HG03039 (cell line): ENCODE measurements around the gene MANBA.

Source experiments
- ATAC-seq: cut with Tn5 transposase; IDR thresholded peaks from one replicate; pipeline ENCODE4 v1.9.1; 2021; ENCODE audit warnings: mild to moderate bottlenecking, moderate library complexity; ENCODE audit not compliant: unreplicated experiment

The MANBA gene

DNA sequence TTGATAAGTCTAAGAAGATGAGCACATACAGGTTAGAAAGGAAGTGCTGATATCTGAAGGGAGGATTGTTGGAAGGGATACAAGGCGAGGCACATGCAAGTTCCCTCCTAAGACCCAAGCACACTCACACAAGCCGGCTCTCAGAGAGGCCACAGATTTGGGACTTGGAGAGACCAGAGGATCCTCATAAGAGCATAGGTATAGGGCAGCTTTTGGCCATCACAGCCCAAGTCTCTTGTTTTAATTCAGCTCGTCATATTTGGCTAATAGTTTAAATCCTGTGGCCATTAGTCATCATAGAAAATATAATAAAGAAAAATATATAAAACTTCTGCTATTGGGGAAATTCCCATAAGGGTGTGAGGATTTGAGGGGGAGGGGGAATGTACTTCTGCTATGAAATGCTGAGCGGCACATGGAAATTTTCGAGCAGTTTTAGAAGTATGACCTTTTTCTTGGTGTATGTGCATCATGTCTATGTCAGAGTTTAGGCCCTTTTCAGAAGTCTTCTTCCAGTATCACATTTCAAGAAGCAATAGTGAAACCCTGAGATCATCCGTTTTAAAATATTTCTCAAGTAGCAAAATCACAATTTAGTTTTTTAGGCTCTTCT, 161.9 kb downstream of the MANBA start:
- ATAC-seq = peak; percentile 52

DNA sequence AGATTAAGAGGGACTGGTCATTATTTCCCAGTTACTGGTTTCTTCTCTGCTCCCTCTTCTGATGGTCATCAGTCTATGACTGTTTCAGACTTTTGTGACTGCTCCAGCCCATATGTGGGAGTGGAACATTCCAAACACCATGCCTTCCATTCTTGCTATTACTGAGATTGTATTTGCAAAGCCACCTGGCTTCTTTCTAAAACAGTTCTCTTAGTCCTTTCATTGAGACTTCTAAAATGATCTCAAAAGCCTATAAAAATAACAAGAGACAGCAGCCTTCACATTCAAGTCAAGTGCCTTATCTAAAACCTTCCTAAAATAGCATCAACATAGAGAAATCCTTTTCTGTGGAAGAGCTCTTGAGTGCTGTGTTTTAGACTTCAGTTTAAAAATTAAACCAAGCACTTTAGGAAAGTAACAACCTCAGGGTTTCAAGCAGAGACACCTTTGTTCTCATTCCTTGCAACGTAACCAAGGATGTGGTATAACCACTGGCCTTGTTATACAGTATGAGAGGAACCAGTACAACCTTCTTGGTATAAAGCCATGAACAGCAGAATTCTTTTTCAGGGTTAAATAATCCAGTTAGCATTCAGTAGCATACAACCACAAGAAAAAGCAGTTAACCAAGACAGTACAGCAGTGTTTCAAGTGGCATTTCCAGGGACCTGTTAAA, 162.5 kb downstream of the MANBA start:
- ATAC-seq = peak; percentile 45

DNA sequence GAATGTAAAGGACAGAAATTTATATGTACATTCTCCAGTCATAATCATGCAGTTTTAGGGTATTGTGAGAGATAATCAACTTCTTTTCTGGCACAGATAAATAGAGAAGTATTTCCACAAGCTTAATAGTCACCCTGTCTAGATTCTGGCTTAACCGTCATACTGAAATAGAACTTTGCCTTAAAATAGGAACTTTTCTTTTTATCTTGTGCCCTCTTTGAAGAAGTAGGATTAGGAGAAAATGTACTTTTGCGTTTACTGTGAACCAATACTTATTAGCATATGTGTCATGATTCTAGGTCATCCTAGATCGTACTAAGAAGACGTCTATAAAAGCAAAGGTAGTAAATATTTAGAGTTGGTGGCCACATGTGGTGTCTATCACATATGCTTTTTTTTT, 164.2 kb downstream of the MANBA start:
- no peak for ATAC-seq

DNA sequence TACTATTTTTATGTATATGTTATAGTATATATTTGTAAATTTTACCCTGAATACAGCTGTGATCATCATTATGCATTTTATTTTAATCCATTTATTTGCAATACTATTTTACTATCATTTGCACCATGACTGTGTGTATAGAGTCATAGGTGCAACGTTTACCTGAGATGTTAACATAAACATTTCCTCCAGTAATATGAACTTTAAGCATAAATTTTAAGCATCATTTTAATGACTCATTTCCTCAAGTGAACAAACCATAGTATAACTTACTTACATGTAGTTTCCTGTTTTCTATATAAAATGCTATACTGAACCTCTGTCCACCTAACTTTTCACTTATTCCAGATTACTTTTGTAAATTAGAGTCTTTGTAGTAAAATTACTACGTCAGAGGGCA, 166.8 kb downstream of the MANBA start:
- ATAC-seq = no peak

DNA sequence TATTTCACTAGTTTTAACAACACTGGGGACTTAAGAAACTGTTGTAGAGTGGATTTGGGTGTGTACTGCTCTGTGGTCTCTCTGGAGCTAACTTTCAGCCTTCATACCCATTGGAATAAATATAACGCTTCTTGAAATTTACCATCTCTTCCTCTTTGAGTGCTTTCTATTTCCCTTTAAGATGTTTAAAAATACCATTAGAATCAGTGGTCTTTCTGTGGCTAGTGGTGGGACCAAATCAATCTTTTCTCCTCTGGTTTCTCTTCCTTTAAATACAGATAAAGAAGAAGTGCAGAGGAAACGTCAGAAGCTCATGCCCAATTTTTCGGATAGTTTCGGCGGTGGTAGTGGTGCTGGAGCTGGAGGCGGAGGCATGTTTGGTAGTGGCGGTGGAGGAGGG, 167.6 kb downstream of the MANBA start:
- no peak for ATAC-seq

DNA sequence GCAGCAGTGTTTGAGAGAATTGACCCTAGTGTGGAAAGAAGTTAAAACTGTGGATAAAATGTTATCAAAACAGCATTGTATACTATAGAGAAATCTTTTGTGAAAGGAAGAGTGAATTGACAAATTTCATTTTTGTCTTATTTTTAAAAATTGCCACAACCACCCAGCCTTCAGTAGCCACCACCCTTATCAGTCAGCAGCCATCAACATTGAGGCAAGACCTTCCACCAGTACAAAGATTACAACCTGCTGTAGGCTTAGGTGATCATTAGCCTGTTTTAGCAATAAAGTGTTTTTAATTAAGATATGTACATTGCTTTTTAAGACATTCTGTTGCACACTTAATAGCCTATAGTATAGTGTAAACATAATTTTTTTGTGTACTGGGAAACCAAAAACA, 168.5 kb downstream of the MANBA start:
- no peak for ATAC-seq

DNA sequence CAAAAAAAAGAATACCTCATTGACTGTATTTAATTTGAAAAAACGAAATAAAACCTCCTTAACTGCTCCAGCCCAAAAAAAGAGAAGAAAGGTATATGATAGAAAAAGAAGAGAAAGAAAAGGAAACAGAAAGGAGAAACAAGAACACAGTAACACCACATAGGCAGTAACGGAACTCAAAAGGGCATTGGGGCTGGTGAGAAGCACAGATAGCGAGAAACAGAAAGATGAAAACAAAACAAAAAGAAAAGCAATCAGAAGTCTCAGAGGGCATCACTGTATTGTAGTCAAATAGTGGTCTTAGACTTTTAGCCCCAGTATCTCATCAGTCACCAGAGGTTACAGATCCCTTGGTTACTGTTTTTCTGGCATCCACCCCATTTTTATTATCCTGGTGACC, 171.0 kb downstream of the MANBA start:
- ATAC-seq = no peak

DNA sequence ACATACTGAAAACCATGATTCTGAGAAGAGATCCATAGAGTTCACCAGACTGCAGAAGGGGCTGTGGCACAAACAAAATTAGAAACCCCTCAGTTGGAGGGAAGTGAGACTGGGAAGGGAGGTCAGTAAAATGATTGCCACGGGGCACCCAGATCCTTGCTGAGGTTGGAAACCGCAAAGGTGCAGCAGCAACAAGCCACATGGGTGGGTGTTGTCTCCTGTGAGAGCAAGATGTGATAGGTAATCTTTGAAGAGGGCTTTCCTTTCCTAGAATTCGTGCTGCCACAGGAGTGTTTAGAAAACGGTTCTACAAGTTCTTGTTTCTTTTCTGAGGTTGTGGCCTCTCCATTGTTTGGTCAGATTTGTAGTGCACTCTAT, 174.1 kb downstream of the MANBA start:
- ATAC-seq = no peak

DNA sequence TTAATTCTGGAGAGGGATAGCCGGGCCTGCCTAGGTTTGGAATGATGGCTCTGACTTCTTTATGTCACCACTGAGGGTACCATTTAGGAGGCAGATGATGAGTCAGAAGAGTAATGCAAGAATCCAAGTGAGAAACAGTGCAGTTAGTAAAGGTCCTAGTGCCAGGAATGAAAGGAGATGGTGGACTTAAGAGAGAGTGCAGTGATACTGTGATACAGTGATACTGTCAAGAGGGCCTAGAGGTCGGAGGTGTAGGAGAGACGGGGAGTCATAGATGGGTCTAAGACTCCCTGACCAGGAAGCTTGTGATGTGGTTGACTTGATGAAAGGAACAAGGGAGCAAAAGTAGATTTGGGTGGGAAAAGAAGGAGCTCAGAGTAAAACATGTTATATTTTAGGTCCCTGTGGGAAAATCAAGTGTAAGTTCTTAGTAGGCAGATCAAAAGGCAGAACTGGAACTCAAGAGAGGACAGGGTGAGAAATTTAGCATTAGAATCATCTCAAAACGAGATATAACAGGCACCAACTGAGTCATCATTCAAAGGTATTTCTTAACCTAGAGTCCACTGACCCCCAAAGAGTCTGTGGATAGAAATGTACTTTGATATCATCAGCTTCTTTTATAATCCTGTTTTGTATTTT, 174.6 kb downstream of the MANBA start:
- ATAC-seq = no peak

DNA sequence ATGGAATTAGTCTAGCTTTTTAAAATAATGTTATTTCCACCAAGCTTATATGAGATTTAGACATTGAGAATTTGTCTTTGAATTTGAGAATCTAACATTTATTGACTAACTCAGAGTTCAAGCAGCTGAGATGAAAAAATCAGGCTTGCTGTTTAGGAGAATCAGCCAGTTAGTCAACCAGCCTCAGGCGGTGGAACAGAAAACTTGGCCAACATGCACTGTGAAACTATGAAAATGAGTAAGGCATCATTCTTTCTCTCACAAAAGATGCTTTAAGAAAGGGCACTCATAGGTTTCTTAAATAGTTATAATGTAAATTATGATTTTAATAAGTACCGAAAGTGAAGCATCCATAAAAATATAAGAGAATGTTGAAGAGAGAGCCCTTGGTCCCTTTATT, 175.4 kb downstream of the MANBA start:
- ATAC-seq = no peak

DNA sequence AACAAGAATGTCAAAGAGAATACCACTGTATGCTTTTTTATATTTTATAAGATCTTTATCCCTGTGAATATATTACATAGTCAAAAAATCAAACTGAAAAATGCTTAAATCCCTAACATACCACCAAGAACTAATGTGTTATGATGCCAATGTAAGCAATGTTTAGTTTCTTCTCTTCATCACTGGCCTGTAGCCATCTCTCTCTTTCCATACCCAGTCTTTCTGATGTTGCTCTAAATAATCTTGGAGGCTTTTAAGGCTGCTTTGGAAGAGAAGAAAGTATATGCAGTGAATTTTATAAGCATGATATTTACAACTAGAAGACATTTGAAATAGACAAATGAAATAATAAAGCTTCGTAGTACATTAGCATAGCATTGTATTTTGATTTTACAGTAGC, 176.7 kb downstream of the MANBA start:
- ATAC-seq = no peak
